Measurements from ENCODE around the gene RPL22.

RPL22 gene

DNA sequence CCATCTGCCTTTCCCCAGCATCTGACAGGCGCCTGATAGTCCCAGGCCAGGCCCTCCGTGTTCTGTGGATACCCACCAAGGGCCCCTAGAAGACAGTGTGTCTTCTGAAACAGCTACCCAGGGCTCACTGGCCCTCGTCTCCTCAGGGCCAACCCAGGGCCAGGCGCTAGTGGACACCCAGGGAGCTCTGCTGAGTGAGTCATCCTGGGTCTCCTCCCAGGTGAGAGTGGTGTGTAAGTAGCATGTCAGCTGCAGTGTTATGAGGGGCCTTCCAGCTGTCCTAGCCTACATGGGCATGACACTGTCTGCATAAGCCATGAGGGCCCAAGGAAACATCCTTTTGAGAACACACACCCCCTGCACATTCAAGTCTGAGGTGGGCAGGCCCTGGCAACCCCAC lies 56.0 kb downstream of the RPL22 start:
- TF ChIP-seq, protein P1, sequence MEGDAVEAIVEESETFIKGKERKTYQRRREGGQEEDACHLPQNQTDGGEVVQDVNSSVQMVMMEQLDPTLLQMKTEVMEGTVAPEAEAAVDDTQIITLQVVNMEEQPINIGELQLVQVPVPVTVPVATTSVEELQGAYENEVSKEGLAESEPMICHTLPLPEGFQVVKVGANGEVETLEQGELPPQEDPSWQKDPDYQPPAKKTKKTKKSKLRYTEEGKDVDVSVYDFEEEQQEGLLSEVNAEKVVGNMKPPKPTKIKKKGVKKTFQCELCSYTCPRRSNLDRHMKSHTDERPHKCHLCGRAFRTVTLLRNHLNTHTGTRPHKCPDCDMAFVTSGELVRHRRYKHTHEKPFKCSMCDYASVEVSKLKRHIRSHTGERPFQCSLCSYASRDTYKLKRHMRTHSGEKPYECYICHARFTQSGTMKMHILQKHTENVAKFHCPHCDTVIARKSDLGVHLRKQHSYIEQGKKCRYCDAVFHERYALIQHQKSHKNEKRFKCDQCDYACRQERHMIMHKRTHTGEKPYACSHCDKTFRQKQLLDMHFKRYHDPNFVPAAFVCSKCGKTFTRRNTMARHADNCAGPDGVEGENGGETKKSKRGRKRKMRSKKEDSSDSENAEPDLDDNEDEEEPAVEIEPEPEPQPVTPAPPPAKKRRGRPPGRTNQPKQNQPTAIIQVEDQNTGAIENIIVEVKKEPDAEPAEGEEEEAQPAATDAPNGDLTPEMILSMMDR (conservative IDR thresholded peaks at IDR 0.05; ENCODE audit: low read depth, low read length): no peak
- Histone ChIP-seq H4K20me1 (ENCODE audit: insufficient read depth) (no peaks in the 10 kb centered on the region), H3K4me2 (no peak overlapping the region), H3K36me3 (ENCODE audit: insufficient read depth) (no peaks in the 10 kb centered on the region), H3K4me3 (IDR thresholded peaks at IDR 0.05; ENCODE audit: insufficient read depth, low read depth, low read length) (no peak overlapping the region), H3K79me2 (ENCODE audit: insufficient read depth, low read depth) (no peaks in the 10 kb centered on the region), H3K9ac (no peak overlapping the region), H3K27ac (no peak overlapping the region), H2AFZ (ENCODE audit: low read depth) (no peak overlapping the region), H3K4me1 (ENCODE audit: low read depth, poor library complexity, severe bottlenecking) (no peaks in the 10 kb centered on the region), H3K27me3 (ENCODE audit: insufficient read depth, low read depth) (peaks cover 95% of the 10 kb centered on the region)

DNA sequence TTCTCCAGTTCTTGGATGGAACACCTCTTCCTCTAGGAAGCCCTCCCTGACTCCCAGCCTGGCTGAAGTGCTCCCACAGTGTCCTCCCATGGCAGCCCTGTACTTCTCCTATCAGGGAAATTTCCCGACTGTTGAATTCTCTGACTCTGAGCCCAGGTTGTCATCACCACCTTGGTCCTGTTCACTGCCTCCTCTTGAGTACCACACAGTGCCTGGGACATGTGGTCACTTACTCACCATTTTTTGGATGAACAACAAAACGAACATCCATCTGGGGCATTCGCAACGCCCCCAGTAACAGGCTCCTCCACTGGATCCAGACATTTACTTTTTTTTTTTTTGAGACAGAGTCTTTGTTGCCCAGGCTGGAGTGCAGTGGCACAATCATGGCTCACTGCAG lies 56.7 kb downstream of the RPL22 start:
- Histone ChIP-seq H3K79me2 (ENCODE audit: insufficient read depth, low read depth) (no peaks in the 10 kb centered on the region), H3K4me3 (IDR thresholded peaks at IDR 0.05; ENCODE audit: insufficient read depth, low read depth, low read length) (no peak overlapping the region), H4K20me1 (ENCODE audit: insufficient read depth) (no peaks in the 10 kb centered on the region), H3K4me1 (ENCODE audit: low read depth, poor library complexity, severe bottlenecking) (no peaks in the 10 kb centered on the region), H2AFZ (ENCODE audit: low read depth) (no peak overlapping the region), H3K27ac (no peak overlapping the region), H3K27me3 (ENCODE audit: insufficient read depth, low read depth) (peaks cover 95% of the 10 kb centered on the region), H3K36me3 (ENCODE audit: insufficient read depth) (no peaks in the 10 kb centered on the region), H3K9ac (no peak overlapping the region), H3K4me2 (no peak overlapping the region)
- TF ChIP-seq, protein P1 (conservative IDR thresholded peaks at IDR 0.05; ENCODE audit: low read depth, low read length): no peak

DNA sequence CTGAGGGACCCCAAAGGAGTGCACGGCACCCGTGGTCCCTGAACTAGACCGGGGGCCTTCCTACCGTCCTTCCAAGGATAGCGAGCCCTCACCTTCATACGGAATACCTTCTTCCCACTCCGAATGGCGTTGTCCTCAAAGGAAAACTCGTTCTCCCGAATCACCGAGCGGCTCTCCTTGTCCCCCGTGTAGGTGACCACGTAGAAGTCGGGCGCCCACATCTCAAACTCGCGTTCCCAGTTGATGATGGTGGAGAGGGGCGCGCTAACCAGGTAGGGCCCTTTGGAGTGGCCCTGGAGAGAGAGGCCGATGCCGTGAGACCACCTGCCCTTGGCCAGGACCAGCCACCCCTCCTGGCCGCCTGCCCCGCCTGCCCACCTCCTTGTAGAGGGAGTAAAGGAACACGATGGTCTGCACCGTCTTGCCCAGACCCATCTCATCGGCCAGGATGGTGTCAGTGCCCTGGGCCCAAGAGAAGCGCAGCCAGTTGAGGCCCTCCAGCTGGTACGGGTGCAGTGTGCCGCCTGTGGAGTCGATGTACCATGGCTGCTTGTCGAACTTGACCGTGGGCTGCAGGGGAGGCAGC lies 57.3 kb downstream of the RPL22 start:
- peaks cover 95% of the 10 kb centered on the region for H3K27me3 ChIP-seq (ENCODE audit: insufficient read depth, low read depth)

DNA sequence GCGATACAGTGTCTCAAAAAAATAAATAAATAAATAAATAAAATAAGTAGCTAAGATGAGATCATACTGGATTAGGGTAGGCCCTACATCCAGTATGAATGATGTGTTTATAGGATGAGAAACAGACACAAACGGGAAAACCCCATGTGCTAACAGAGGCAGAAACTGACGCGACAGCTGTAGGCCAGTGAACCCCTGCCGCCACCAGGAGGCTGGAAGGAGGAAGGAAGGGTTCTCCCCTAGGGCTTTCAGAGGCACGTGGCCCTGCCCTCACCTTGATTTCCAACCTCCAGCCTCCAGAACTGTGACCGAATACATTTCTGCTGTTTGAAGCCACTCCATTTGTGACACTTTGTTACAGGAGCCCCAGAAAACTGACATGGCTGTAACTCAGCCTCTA lies 57.8 kb downstream of the RPL22 start:
- no peaks in the 10 kb centered on the region for H3K79me2 ChIP-seq (ENCODE audit: insufficient read depth, low read depth)
- no peak overlapping the region for H3K4me3 ChIP-seq (IDR thresholded peaks at IDR 0.05; ENCODE audit: insufficient read depth, low read depth, low read length)
- H3K27me3 ChIP-seq (ENCODE audit: insufficient read depth, low read depth): peaks cover 95% of the 10 kb centered on the region
- H3K4me2 ChIP-seq: no peak overlapping the region
- TF ChIP-seq, protein P1 (conservative IDR thresholded peaks at IDR 0.05; ENCODE audit: low read depth, low read length): 0 out of 2 replicates have a peak, but pooled peaks have one; percentile 35
- H4K20me1 ChIP-seq (ENCODE audit: insufficient read depth): no peaks in the 10 kb centered on the region
- no peak overlapping the region for H3K9ac ChIP-seq
- no peak overlapping the region for H3K27ac ChIP-seq
- no peaks in the 10 kb centered on the region for H3K4me1 ChIP-seq (ENCODE audit: low read depth, poor library complexity, severe bottlenecking)
- no peak overlapping the region for H2AFZ ChIP-seq (ENCODE audit: low read depth)
- H3K36me3 ChIP-seq (ENCODE audit: insufficient read depth): no peaks in the 10 kb centered on the region

More for the DNA sequence above, 57.3 kb downstream of the RPL22 start:
- Histone ChIP-seq H3K9ac (no peak overlapping the region), H3K79me2 (ENCODE audit: insufficient read depth, low read depth) (no peaks in the 10 kb centered on the region), H3K4me3 (IDR thresholded peaks at IDR 0.05; ENCODE audit: insufficient read depth, low read depth, low read length) (no peak overlapping the region), H2AFZ (ENCODE audit: low read depth) (no peak overlapping the region), H3K4me2 (no peak overlapping the region), H3K36me3 (ENCODE audit: insufficient read depth) (no peaks in the 10 kb centered on the region), H3K27ac (no peak overlapping the region), H3K4me1 (ENCODE audit: low read depth, poor library complexity, severe bottlenecking) (no peaks in the 10 kb centered on the region), H4K20me1 (ENCODE audit: insufficient read depth) (no peaks in the 10 kb centered on the region)
- TF ChIP-seq, protein P1 (conservative IDR thresholded peaks at IDR 0.05; ENCODE audit: low read depth, low read length): no peak

Data from KMS-11 (cell line).